Neural cell (in vitro differentiated cells): ENCODE data around the gene MGAT5B.

ENCODE experiments used
- CTCF ChIP-seq: fragments of 450-650 bp; IDR thresholded peaks from 2 replicates; pipeline ENCODE4 v1.5.1; 2014; ENCODE audit warnings: antibody characterized with exemption, mild to moderate bottlenecking, moderate library complexity; ENCODE audit not compliant: poor library complexity, severe bottlenecking
- EP300 ChIP-seq: fragments of 450-650 bp; conservative IDR thresholded peaks from 2 replicates; pipeline ENCODE4 v1.6.1; 2014; ENCODE audit warnings: antibody characterized with exemption, mild to moderate bottlenecking, moderate library complexity; ENCODE audit not compliant: poor library complexity, severe bottlenecking
- EZH2 ChIP-seq: fragments of 200-600, 300-800 bp; shearing (Covaris generic), sonication (generic); IDR thresholded peaks from 2 replicates; pipeline ENCODE4 v1.6.1; 2014; ENCODE audit warnings: antibody characterized with exemption, low read length, borderline replicate concordance, mild to moderate bottlenecking; ENCODE audit not compliant: insufficient read depth, poor library complexity, severe bottlenecking
- MXI1 ChIP-seq: fragments of 450-650 bp; conservative IDR thresholded peaks from 2 replicates; pipeline ENCODE4 v1.6.1; 2014; ENCODE audit warnings: antibody characterized with exemption, mild to moderate bottlenecking; ENCODE audit not compliant: poor library complexity, severe bottlenecking
- TAF1 ChIP-seq: IDR thresholded peaks from 2 replicates; pipeline ENCODE4 v1.6.1; 2012; ENCODE audit warnings: low read depth
- TF ChIP-seq, protein P1 (sequence below): IDR thresholded peaks from 2 replicates; pipeline ENCODE4 v1.6.1; 2012; ENCODE audit warnings: borderline replicate concordance

- TF ChIP-seq, protein P1, sequence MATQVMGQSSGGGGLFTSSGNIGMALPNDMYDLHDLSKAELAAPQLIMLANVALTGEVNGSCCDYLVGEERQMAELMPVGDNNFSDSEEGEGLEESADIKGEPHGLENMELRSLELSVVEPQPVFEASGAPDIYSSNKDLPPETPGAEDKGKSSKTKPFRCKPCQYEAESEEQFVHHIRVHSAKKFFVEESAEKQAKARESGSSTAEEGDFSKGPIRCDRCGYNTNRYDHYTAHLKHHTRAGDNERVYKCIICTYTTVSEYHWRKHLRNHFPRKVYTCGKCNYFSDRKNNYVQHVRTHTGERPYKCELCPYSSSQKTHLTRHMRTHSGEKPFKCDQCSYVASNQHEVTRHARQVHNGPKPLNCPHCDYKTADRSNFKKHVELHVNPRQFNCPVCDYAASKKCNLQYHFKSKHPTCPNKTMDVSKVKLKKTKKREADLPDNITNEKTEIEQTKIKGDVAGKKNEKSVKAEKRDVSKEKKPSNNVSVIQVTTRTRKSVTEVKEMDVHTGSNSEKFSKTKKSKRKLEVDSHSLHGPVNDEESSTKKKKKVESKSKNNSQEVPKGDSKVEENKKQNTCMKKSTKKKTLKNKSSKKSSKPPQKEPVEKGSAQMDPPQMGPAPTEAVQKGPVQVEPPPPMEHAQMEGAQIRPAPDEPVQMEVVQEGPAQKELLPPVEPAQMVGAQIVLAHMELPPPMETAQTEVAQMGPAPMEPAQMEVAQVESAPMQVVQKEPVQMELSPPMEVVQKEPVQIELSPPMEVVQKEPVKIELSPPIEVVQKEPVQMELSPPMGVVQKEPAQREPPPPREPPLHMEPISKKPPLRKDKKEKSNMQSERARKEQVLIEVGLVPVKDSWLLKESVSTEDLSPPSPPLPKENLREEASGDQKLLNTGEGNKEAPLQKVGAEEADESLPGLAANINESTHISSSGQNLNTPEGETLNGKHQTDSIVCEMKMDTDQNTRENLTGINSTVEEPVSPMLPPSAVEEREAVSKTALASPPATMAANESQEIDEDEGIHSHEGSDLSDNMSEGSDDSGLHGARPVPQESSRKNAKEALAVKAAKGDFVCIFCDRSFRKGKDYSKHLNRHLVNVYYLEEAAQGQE, result no peak
- no peak for TF ChIP-seq CTCF
- TF ChIP-seq TAF1, result no peak
- no peak for TF ChIP-seq EP300
- no peak for TF ChIP-seq MXI1
- no peak for TF ChIP-seq EZH2
Observed at GRCh38 chr17:76918811-76919210, 50.6 kb downstream of the MGAT5B start.
